Kidney (tissue), 14 donors: ENCODE results near the gene METTL8. TPM values are rescaled to one million over a fixed set of nuclear protein-coding genes. Genes with fewer than 3 reads are reported as not detected.
"Not testable (repeated sequence)": the region's sequence is repeated elsewhere in the genome, so short reads cannot be mapped to it uniquely, and the experiment has no call there.

ENCODE experiments used
- DNase-seq, 5 donors: peaks; one replicate each; pipeline ENCODE4 v3.0.0-alpha.2; 2013 to 2020
- FAIRE-seq: peaks from 2 replicates; lab custom pipeline; 2012; peaks lifted over from hg19 to GRCh38; lab: Jason Lieb, UNC
- H3K27ac ChIP-seq, 2 donors: one replicate each; pipeline ENCODE4 v1.7.0; 2013; ENCODE audit warnings: low read depth in 2 of 2, low read length in 2 of 2, inconsistent platforms in 1 of 2
- H3K27me3 ChIP-seq: one replicate; pipeline ENCODE4 v1.7.1; 2013; ENCODE audit warnings: low read length, inconsistent platforms; ENCODE audit not compliant: control insufficient read depth, insufficient read depth
- H3K36me3 ChIP-seq, 3 donors: one replicate each; pipeline versions ENCODE4 v1.7.0 to v1.7.1; 2013; ENCODE audit warnings: low read length in 3 of 3, control low read depth in 1 of 3, inconsistent platforms in 1 of 3; ENCODE audit not compliant: insufficient read depth in 3 of 3, control insufficient read depth in 2 of 3
- H3K4me1 ChIP-seq, 3 donors: one replicate each; pipeline versions ENCODE4 v1.7.0 to v1.7.1; 2013; ENCODE audit warnings: low read length in 3 of 3, inconsistent platforms in 1 of 3, low read depth in 1 of 3; ENCODE audit not compliant: control insufficient read depth in 2 of 3, insufficient read depth in 2 of 3
- H3K4me3 ChIP-seq, 3 donors: one replicate each; pipeline versions ENCODE4 v1.7.0 to v1.8.1; 2013; ENCODE audit warnings: low read length in 3 of 3, control low read depth in 1 of 3, inconsistent platforms in 1 of 3
- H3K9ac ChIP-seq, 3 donors: one replicate each; pipeline versions ENCODE4 v1.7.0 to v1.7.1; 2013; ENCODE audit warnings: low read length in 3 of 3, control low read depth in 1 of 3, inconsistent platforms in 1 of 3
- H3K9me3 ChIP-seq, 3 donors: one replicate each; pipeline versions ENCODE4 v1.7.0 to v1.7.1; 2013; ENCODE audit warnings: low read length in 3 of 3, control low read depth in 1 of 3, inconsistent platforms in 1 of 3; ENCODE audit not compliant: control insufficient read depth in 2 of 3, insufficient read depth in 1 of 3
- CTCF ChIP-seq: IDR thresholded peaks from 3 replicates; pipeline ENCODE4 v1.5.1; 2012; ENCODE audit warnings: mild to moderate bottlenecking, moderate library complexity, borderline replicate concordance; ENCODE audit not compliant: insufficient read depth; ENCODE audit errors: extremely low read depth
- intact Hi-C: fragments of 100-400 bp; cut with DNase I; formaldehyde crosslinking; loops from one replicate; pipeline ENCODE4 v1.11.1; 2022
- polyA plus RNA-seq: library from polyadenylated mRNA; stranded (reverse); fragments of 350-450 nt; fragmentation: Illumina TruSeq; extraction: RNeasy Lipid Tissue Mini Kit (QIAGEN cat#74804); gene quantifications from one replicate; pipeline ENCODE4 v1.2.3, GENCODE V29; 2014; ENCODE audit warnings: low read depth, low replicate concordance; ENCODE audit not compliant: insufficient read depth
- total RNA-seq: library from RNA; stranded (reverse); fragmentation: NEBNext Ultra II Directional; extraction: Animal tissue kit (Norgen Biotek cat#: 25700); gene quantifications from one replicate; pipeline ENCODE4 v1.2.1, GENCODE V29; 2021
- donor health status: control.
- donor health status: control.
- donor health status: control.
- donor health status: control.
- donor health status: control.
- donor health status: DM: yes; HTN: yes; CAD: no.
- donor health status: Normal renal cell carcinoma (clear cell type).

Gene METTL8
- total and polyA plus RNA-seq, 2 donors from 2014 or later: 10.8 to 14.9 TPM

GRCh38 chr2:171360905-171361304, 72.9 kb downstream of the METTL8 start:
- TF ChIP-seq CTCF: no peak
- no peaks in the 10 kb centered on the region for H3K4me1 ChIP-seq
- no peak for DNase-seq
- no peak overlapping the region for H3K4me3 ChIP-seq
- H3K9ac ChIP-seq: no peak overlapping the region
- H3K27me3 ChIP-seq: no peaks in the 10 kb centered on the region
- intact Hi-C loops: no loop called here
- H3K27ac ChIP-seq: no peak overlapping the region
- H3K9me3 ChIP-seq: no peaks in the 10 kb centered on the region
- no peaks in the 10 kb centered on the region for H3K36me3 ChIP-seq
- no peak for FAIRE-seq

GRCh38 chr2:171353746-171354145, 80.0 kb downstream of the METTL8 start:
- H3K9ac ChIP-seq, DNase-seq, H3K4me1 ChIP-seq, H3K9me3 ChIP-seq, H3K4me3 ChIP-seq, H3K27me3 ChIP-seq, H3K36me3 ChIP-seq, intact Hi-C loops, FAIRE-seq, H3K27ac ChIP-seq: not testable (repeated sequence)

- no peak overlapping the region for H3K4me3 ChIP-seq
- H3K4me1 ChIP-seq: peaks cover 0 to 6% (median 0%) of the 10 kb centered on the region in 3 donors
- intact Hi-C loops: no loop called here
- H3K9me3 ChIP-seq: no peaks in the 10 kb centered on the region
- no peak overlapping the region for H3K27ac ChIP-seq
- no peak overlapping the region for H3K9ac ChIP-seq
- H3K36me3 ChIP-seq: no peaks in the 10 kb centered on the region
- FAIRE-seq: no peak
- H3K27me3 ChIP-seq: no peaks in the 10 kb centered on the region
- DNase-seq: no peak
- no peak for TF ChIP-seq CTCF
These were observed 85.7 kb downstream of the METTL8 start for GRCh38 chr2:171348056-171348455.

- peaks cover 0 to 6% (median 0%) of the 10 kb centered on the region in 3 donors for H3K4me1 ChIP-seq
- H3K9me3 ChIP-seq: no peaks in the 10 kb centered on the region
- no peak overlapping the region for H3K4me3 ChIP-seq
- FAIRE-seq (no peak), DNase-seq (no peak)
- intact Hi-C loops: no loop called here
- no peak overlapping the region for H3K27ac ChIP-seq
- no peak overlapping the region for H3K9ac ChIP-seq
- no peaks in the 10 kb centered on the region for H3K36me3 ChIP-seq
- TF ChIP-seq CTCF: no peak
- H3K27me3 ChIP-seq: no peaks in the 10 kb centered on the region
These were observed 86.2 kb downstream of the METTL8 start for GRCh38 chr2:171347591-171348032.
